ENCODE results near the gene ACOX1. TPM values are rescaled to one million over a fixed set of nuclear protein-coding genes. Genes with fewer than 3 reads are reported as not detected.

ACOX1 gene
- polyA plus RNA-seq, 3 donors, result 21.6 to 49.7 (median 49.2) TPM

- no peaks in the 10 kb centered on the region for H3K4me1 ChIP-seq (ENCODE audit: control insufficient read depth in 1 of 2, insufficient read depth in 2 of 2, low read length in 2 of 2)
- no peak for DNase-seq
- no peak overlapping the region for H3K4me3 ChIP-seq (replicated peaks in 1 of 3; ENCODE audit: low read depth in 2 of 3, low read length in 3 of 3)
- H3K36me3 ChIP-seq (replicated peaks in 1 of 2; ENCODE audit: control insufficient read depth in 1 of 2, insufficient read depth in 2 of 2, low read length in 2 of 2), result peaks cover 87 to 100% of the 10 kb centered on the region in 2 donors
- Mint-ChIP-seq H3K27me3 (ENCODE audit: low read depth in 3 of 3) (no peaks in the 10 kb centered on the region), H3K9me3 (no peaks in the 10 kb centered on the region), H3K4me1 (no peaks in the 10 kb centered on the region), H3K27ac (no peak overlapping the region), H3K4me3 (no peak overlapping the region), H3K36me3 (peaks cover 76 to 91% of the 10 kb centered on the region in 2 donors)
- H3K4me2 ChIP-seq (replicated peaks; ENCODE audit: extremely low read depth, low read length, poor library complexity, severe bottlenecking), result no peak overlapping the region
- WGBS (ENCODE audit: insufficient coverage), result 100% methylated on average over 3 of the region's 6 CpGs
- no peaks in the 10 kb centered on the region for H3K79me2 ChIP-seq (ENCODE audit: insufficient read depth, low read length)
- intact Hi-C loops (cut with micrococcal nuclease), result no loop called here
- H3K27ac ChIP-seq (ENCODE audit: low read depth in 1 of 2, low read length in 2 of 2), result no peak overlapping the region
- no peak overlapping the region for H3K9ac ChIP-seq (ENCODE audit: insufficient read depth, low read length, poor library complexity, severe bottlenecking)
- no peaks in the 10 kb centered on the region for H3K27me3 ChIP-seq (ENCODE audit: control insufficient read depth in 2 of 2, insufficient read depth in 2 of 2, low read length in 2 of 2)
- no peak overlapping the region for H2AFZ ChIP-seq (ENCODE audit: insufficient read depth, low read depth, low read length, poor library complexity, severe bottlenecking)
- H4K20me1 ChIP-seq (ENCODE audit: insufficient read depth, low read length), result peaks cover 3% of the 10 kb centered on the region
- TF ChIP-seq CTCF (IDR thresholded peaks at IDR 0.05), result no peak
- no peaks in the 10 kb centered on the region for H3K9me3 ChIP-seq (replicated peaks in 1 of 2; ENCODE audit: control insufficient read depth in 1 of 2, insufficient read depth in 1 of 2, low read length in 2 of 2)
Measured at GRCh38 chr17:75950421-75950820, 28.5 kb downstream of the ACOX1 start.

- WGBS (ENCODE audit: insufficient coverage), result no CpG with 5 or more reads among the region's 2 CpGs
- intact Hi-C loops (cut with micrococcal nuclease), result no loop called here
Measured at GRCh38 chr17:75945211-75945610, 33.8 kb downstream of the ACOX1 start.

More at GRCh38 chr17:75945211-75945610, 33.8 kb downstream of the ACOX1 start:
- H3K27ac Mint-ChIP-seq, result no peak overlapping the region
- Histone ChIP-seq H3K4me3 (replicated peaks in 1 of 3; ENCODE audit: low read depth in 2 of 3, low read length in 3 of 3) (no peak overlapping the region), H4K20me1 (ENCODE audit: insufficient read depth, low read length) (no peaks in the 10 kb centered on the region), H3K9me3 (replicated peaks in 1 of 2; ENCODE audit: control insufficient read depth in 1 of 2, insufficient read depth in 1 of 2, low read length in 2 of 2) (no peaks in the 10 kb centered on the region), H3K4me2 (replicated peaks; ENCODE audit: extremely low read depth, low read length, poor library complexity, severe bottlenecking) (no peak overlapping the region), H3K36me3 (replicated peaks in 1 of 2; ENCODE audit: control insufficient read depth in 1 of 2, insufficient read depth in 2 of 2, low read length in 2 of 2) (peaks cover 56 to 71% of the 10 kb centered on the region in 2 donors), H3K4me1 (ENCODE audit: control insufficient read depth in 1 of 2, insufficient read depth in 2 of 2, low read length in 2 of 2) (peaks cover 11 to 15% of the 10 kb centered on the region in 2 donors), H3K27ac (ENCODE audit: low read depth in 1 of 2, low read length in 2 of 2) (no peak overlapping the region), H3K9ac (ENCODE audit: insufficient read depth, low read length, poor library complexity, severe bottlenecking) (no peak overlapping the region), H3K79me2 (ENCODE audit: insufficient read depth, low read length) (no peaks in the 10 kb centered on the region), H2AFZ (ENCODE audit: insufficient read depth, low read depth, low read length, poor library complexity, severe bottlenecking) (no peak overlapping the region), H3K27me3 (ENCODE audit: control insufficient read depth in 2 of 2, insufficient read depth in 2 of 2, low read length in 2 of 2) (no peaks in the 10 kb centered on the region)
- H3K4me3 Mint-ChIP-seq, result no peak overlapping the region
- H3K27me3 Mint-ChIP-seq (ENCODE audit: low read depth in 3 of 3), result peaks cover 0 to 2% (median 0%) of the 10 kb centered on the region in 3 donors
- H3K36me3 Mint-ChIP-seq, result peaks cover 59 to 62% of the 10 kb centered on the region in 2 donors
- no peak for TF ChIP-seq CTCF (IDR thresholded peaks at IDR 0.05)
- H3K4me1 Mint-ChIP-seq, result peaks cover 12% of the 10 kb centered on the region
- no peak for DNase-seq
- H3K9me3 Mint-ChIP-seq, result no peaks in the 10 kb centered on the region
